Measurements from ENCODE around the gene METAP1. TPM values are rescaled to one million over a fixed set of nuclear protein-coding genes. Genes with fewer than 3 reads are reported as not detected.
"Not testable (repeated sequence)": the region's sequence is repeated elsewhere in the genome, so short reads cannot be mapped to it uniquely, and the experiment has no call there.

METAP1 gene
- total RNA-seq, 1 donor from 2014 or later, result 51.6 TPM

DNA sequence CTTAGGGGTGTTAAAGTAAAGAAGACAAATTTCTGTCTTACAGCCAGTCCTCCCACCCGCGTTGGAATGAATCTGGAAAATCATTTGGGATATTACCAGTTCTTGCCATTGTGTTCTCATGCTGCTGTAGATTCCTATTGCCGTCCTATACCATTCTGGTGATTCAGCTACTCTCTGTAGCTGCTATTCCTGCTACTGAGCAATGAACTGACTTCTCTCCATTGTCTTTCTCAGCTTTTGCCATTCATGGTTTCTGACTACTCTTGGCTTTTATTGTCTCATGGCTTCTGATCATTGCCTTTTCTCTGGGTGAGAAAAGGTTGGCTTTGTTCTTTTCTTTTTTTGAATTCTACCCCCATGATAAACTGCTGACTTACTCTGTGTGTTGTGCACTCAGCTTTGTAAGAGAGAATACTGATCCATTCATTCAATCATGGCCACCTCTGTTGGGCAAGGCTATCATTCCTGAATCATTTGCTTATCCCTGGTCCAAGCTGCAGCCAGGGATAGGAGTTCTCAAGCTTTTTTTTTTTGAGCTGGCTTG is 27.7 kb upstream of the METAP1 start:
- TF ChIP-seq, protein P1, sequence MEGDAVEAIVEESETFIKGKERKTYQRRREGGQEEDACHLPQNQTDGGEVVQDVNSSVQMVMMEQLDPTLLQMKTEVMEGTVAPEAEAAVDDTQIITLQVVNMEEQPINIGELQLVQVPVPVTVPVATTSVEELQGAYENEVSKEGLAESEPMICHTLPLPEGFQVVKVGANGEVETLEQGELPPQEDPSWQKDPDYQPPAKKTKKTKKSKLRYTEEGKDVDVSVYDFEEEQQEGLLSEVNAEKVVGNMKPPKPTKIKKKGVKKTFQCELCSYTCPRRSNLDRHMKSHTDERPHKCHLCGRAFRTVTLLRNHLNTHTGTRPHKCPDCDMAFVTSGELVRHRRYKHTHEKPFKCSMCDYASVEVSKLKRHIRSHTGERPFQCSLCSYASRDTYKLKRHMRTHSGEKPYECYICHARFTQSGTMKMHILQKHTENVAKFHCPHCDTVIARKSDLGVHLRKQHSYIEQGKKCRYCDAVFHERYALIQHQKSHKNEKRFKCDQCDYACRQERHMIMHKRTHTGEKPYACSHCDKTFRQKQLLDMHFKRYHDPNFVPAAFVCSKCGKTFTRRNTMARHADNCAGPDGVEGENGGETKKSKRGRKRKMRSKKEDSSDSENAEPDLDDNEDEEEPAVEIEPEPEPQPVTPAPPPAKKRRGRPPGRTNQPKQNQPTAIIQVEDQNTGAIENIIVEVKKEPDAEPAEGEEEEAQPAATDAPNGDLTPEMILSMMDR (IDR thresholded peaks at IDR 0.05; ENCODE audit: unreplicated experiment), result no peak
- Mint-ChIP-seq H3K27me3 (ENCODE audit: low read depth) (no peaks in the 10 kb centered on the region), H3K27ac (no peak overlapping the region)

DNA sequence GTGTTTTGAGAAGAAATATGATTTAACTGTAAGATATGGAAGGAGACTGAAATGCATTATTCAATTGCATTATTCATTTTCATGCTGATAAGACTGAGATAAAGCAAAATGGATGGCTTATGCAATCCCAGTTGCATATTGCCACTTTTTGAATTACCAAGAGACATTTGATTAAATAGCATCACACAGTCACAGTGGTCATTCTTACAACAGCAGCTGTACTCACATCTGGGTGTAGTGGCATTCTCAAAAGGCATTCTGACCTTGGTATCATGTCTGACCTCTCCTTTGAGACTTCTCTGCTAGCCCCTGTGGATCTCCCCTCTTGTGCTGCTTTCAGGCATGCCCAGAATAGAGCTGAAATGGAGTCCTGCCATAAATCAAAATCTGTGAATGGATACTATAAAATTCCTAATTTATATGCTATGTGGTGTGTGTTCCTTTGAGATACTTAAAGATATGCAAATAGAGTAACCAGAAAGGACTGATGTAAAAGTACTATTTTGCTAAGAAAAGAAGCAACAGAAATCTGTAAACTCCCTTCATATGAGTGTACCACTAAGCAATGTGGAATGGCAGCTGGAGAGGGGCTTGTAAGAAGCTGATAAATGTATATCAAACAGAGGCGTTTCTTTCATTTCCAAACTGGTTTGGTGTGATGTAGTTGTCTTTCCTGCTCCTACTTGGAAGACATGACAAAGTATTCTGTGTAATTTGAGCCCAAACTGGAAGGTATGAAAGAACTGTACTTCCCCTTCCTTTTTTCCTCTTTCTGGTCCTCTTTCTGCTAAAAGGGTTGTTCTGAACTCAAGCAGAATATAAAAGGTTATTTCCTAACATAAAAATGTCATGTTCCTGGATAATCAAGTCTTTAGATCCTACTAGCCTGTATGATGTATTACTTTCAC is 25.4 kb upstream of the METAP1 start:
- no peaks in the 10 kb centered on the region for H3K36me3 Mint-ChIP-seq
- no peaks in the 10 kb centered on the region for H3K27me3 Mint-ChIP-seq (ENCODE audit: low read depth)
- DNase-seq (ENCODE audit: low spot score in 2 of 2, unreplicated experiment in 2 of 2), result no peak
- peaks cover 17% of the 10 kb centered on the region for H3K4me1 Mint-ChIP-seq
- TF ChIP-seq, protein P1 (IDR thresholded peaks at IDR 0.05; ENCODE audit: unreplicated experiment), result no peak
- no peak overlapping the region for H3K4me3 Mint-ChIP-seq
- no peaks in the 10 kb centered on the region for H3K9me3 Mint-ChIP-seq
- peak overlapping the region; percentile 32 for H3K27ac Mint-ChIP-seq

More for the DNA sequence above, 27.7 kb upstream of the METAP1 start:
- Mint-ChIP-seq H3K36me3 (no peaks in the 10 kb centered on the region), H3K9me3 (no peaks in the 10 kb centered on the region), H3K4me1 (peaks cover 17% of the 10 kb centered on the region), H3K4me3 (no peak overlapping the region)
- no peak for DNase-seq (ENCODE audit: low spot score in 2 of 2, unreplicated experiment in 2 of 2)

DNA sequence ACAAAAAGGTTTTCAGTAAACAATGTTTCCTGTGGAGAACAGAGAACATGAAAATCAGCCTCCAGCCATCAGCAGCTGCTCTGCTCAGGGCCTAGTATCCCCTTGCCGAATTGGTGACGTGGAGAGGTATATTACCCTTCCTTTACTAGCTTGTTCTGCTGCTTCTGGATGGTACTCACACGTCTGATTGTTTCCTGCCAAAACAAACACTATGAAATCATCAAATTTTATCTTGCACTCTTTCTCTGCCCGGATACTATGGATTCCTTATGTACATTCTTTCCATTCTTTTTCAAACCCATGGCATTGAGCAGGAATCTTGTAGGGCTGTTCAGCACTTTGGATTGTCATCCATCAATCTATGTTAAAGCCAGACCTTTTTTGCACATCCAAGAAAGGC is 18.8 kb upstream of the METAP1 start:
- Mint-ChIP-seq H3K4me3 (no peak overlapping the region), H3K27me3 (ENCODE audit: low read depth) (no peaks in the 10 kb centered on the region), H3K9me3 (no peaks in the 10 kb centered on the region), H3K4me1 (no peaks in the 10 kb centered on the region), H3K36me3 (no peaks in the 10 kb centered on the region), H3K27ac (peak overlapping the region; percentile 71)
- TF ChIP-seq, protein P1 (IDR thresholded peaks at IDR 0.05; ENCODE audit: unreplicated experiment), result no peak
- no peak for DNase-seq (ENCODE audit: low spot score in 2 of 2, unreplicated experiment in 2 of 2)

DNA sequence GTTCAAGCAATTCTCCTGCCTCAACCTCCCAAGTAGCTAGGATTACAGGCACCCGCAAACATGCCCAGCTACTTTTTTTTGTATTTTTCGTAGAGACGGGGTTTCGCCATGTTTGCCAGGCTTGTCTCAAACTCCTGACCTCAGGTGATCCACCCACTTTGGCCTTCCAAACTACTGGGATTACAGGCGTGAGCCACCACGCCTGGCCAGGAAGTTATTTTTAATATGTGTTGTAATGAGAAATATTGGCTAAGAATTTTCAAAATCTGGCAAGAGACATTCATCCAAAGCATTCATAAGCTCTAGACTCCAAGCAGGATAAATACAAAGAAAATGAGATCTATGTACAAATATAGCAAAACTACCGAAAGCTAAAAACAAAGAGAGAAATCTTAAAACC is 18.0 kb upstream of the METAP1 start:
- H3K4me3 Mint-ChIP-seq, result no peak overlapping the region
- no peaks in the 10 kb centered on the region for H3K27me3 Mint-ChIP-seq (ENCODE audit: low read depth)
- no peaks in the 10 kb centered on the region for H3K4me1 Mint-ChIP-seq
- no peak overlapping the region for H3K27ac Mint-ChIP-seq
- TF ChIP-seq, protein P1 (IDR thresholded peaks at IDR 0.05; ENCODE audit: unreplicated experiment), result no peak
- no peak for DNase-seq (ENCODE audit: low spot score in 2 of 2, unreplicated experiment in 2 of 2)
- H3K36me3 Mint-ChIP-seq, result no peaks in the 10 kb centered on the region
- no peaks in the 10 kb centered on the region for H3K9me3 Mint-ChIP-seq

DNA sequence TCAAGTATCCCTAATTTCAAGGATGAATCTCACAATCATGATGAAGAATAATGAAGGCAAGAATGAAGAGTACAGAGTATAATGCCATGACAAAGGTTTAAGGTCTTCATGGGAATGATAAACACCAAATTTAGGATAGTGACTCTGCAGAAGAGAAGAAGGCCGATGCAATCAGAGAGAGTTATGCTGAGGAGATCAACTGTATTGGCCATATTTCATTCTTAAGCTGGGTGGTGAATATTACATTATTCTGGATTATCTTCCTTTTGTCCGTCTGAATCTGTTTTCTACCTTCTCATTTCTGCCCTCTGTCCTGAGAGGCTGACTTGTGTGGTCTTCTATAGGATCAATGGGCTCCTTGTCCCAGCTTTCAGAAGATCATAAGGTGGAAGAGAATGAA is 7.8 kb upstream of the METAP1 start:
- peaks cover 11% of the 10 kb centered on the region for H3K9me3 Mint-ChIP-seq
- H3K4me1 Mint-ChIP-seq, result peaks cover 12% of the 10 kb centered on the region
- no peak overlapping the region for H3K4me3 Mint-ChIP-seq
- H3K27ac Mint-ChIP-seq, result no peak overlapping the region
- TF ChIP-seq, protein P1 (IDR thresholded peaks at IDR 0.05; ENCODE audit: unreplicated experiment), result no peak
- H3K27me3 Mint-ChIP-seq (ENCODE audit: low read depth), result no peaks in the 10 kb centered on the region
- H3K36me3 Mint-ChIP-seq, result no peaks in the 10 kb centered on the region
- no peak for DNase-seq (ENCODE audit: low spot score in 2 of 2, unreplicated experiment in 2 of 2)

DNA sequence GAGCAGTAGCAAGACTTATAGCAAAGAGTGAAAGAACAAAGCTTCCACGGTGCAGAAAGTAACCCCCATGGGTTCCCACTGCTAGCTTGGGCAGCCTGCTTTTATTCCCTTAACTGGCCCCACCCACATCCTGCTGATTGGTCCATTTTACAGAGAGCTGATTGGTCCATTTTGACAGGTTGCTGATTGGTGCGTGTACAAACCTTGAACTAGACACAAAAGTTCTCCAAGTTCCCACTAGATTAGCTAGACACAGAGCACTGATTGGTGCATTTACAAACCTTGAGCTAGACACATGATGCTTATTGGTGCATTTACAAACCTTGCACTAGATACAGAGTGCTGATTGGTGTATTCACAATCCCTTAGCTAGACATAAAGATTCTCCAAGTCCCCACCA is 2.7 kb upstream of the METAP1 start:
- not testable (repeated sequence) for H3K27me3 Mint-ChIP-seq (ENCODE audit: low read depth); H3K27ac Mint-ChIP-seq; H3K4me3 Mint-ChIP-seq; H3K36me3 Mint-ChIP-seq; DNase-seq (ENCODE audit: low spot score in 2 of 2, unreplicated experiment in 2 of 2); H3K9me3 Mint-ChIP-seq
- H3K4me1 Mint-ChIP-seq, result peaks cover 30% of the 10 kb centered on the region
